ENCODE results near the gene MAPK8IP2. TPM values are rescaled to one million over a fixed set of nuclear protein-coding genes. Genes with fewer than 3 reads are reported as not detected.

The MAPK8IP2 gene
- total RNA-seq, 1 experiment from 2014 or later, result 7.8 TPM

- POLR2A ChIA-PET (ENCODE audit: low non-redundant PET), result no interaction called here
- intact Hi-C loops (cut with micrococcal nuclease; ENCODE audit: unreplicated experiment), result no loop called here
- TF ChIP-seq, protein P1, sequence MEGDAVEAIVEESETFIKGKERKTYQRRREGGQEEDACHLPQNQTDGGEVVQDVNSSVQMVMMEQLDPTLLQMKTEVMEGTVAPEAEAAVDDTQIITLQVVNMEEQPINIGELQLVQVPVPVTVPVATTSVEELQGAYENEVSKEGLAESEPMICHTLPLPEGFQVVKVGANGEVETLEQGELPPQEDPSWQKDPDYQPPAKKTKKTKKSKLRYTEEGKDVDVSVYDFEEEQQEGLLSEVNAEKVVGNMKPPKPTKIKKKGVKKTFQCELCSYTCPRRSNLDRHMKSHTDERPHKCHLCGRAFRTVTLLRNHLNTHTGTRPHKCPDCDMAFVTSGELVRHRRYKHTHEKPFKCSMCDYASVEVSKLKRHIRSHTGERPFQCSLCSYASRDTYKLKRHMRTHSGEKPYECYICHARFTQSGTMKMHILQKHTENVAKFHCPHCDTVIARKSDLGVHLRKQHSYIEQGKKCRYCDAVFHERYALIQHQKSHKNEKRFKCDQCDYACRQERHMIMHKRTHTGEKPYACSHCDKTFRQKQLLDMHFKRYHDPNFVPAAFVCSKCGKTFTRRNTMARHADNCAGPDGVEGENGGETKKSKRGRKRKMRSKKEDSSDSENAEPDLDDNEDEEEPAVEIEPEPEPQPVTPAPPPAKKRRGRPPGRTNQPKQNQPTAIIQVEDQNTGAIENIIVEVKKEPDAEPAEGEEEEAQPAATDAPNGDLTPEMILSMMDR (conservative IDR thresholded peaks at IDR 0.05; ENCODE audit: low read depth, low read length), result no peak
- no peak for TF ChIP-seq EZH2 (IDR thresholded peaks at IDR 0.05; ENCODE audit: borderline replicate concordance, low read depth, low read length, poor library complexity, severe bottlenecking)
- H3K27me3 ChIP-seq (replicated peaks; ENCODE audit: insufficient read depth, low read depth, low read length, poor library complexity), result no peaks in the 10 kb centered on the region
- DNase-seq (ENCODE audit: low spot score), result no peak
- CTCF ChIA-PET, result no interaction called here
- no peaks in the 10 kb centered on the region for H3K9me3 ChIP-seq (ENCODE audit: low read depth, low read length, poor library complexity, severe bottlenecking)
- no peaks in the 10 kb centered on the region for H3K4me1 ChIP-seq (ENCODE audit: insufficient read depth, low read length, poor library complexity, severe bottlenecking)
- no peak overlapping the region for H3K4me3 ChIP-seq (ENCODE audit: low read depth, low read length, poor library complexity, severe bottlenecking)
- H3K36me3 ChIP-seq (ENCODE audit: insufficient read depth, low read length, poor library complexity, severe bottlenecking), result no peaks in the 10 kb centered on the region
- BruUV-seq (replicated peaks), result no TSS peak
- H3K27ac ChIP-seq (ENCODE audit: low read depth, low read length, poor library complexity, severe bottlenecking), result no peak overlapping the region
Observed at GRCh38 chr22:50610581-50610980, 10.0 kb downstream of the MAPK8IP2 start.

DNA sequence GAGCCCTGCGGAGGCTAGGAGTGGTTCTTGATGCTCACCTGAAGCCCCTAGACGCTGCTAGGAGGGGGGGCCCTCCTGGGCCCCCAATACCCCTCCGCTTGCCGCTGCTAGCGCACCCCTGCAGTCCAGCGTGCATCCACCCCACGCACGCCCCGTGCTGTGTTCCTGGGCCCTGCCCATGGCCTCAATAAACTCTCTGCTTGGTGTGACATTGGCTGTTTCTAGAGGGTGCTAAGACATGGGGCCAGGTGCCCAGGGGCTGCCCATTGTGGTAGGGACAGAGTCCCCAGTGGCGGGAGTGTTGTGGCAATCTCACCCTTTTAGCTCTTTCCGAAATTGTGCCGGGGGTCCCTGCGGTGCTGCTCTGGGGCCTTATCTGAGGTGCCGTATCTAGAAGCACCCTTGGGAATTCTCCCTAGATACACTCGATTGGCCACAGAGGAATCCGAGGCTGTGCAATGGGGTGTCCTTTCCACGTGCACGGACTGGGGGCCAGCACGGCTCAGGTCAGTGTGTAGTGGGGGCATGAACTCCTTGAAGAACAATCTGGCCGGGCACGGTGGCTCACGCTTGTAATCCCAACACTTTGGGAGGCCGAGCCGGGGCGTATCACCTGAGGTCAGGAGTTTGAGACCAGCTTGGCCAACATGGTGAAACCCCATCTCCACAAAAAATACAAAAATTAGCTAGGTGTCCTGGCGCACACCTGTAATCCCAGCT, 10.9 kb downstream of the MAPK8IP2 start:
- CTCF ChIA-PET, result no interaction called here
- intact Hi-C loops (cut with micrococcal nuclease; ENCODE audit: unreplicated experiment), result no loop called here
- POLR2A ChIA-PET (ENCODE audit: low non-redundant PET), result no interaction called here
- Histone ChIP-seq H3K27ac (ENCODE audit: low read depth, low read length, poor library complexity, severe bottlenecking) (no peak overlapping the region), H3K27me3 (replicated peaks; ENCODE audit: insufficient read depth, low read depth, low read length, poor library complexity) (no peaks in the 10 kb centered on the region), H3K4me1 (ENCODE audit: insufficient read depth, low read length, poor library complexity, severe bottlenecking) (no peaks in the 10 kb centered on the region), H3K9me3 (ENCODE audit: low read depth, low read length, poor library complexity, severe bottlenecking) (no peaks in the 10 kb centered on the region), H3K4me3 (ENCODE audit: low read depth, low read length, poor library complexity, severe bottlenecking) (no peak overlapping the region), H3K36me3 (ENCODE audit: insufficient read depth, low read length, poor library complexity, severe bottlenecking) (no peaks in the 10 kb centered on the region)
- DNase-seq (ENCODE audit: low spot score), result no peak
- TF ChIP-seq, protein P1 (conservative IDR thresholded peaks at IDR 0.05; ENCODE audit: low read depth, low read length), result no peak
- TF ChIP-seq EZH2 (IDR thresholded peaks at IDR 0.05; ENCODE audit: borderline replicate concordance, low read depth, low read length, poor library complexity, severe bottlenecking), result no peak
- no TSS peak for BruUV-seq (replicated peaks)

DNA sequence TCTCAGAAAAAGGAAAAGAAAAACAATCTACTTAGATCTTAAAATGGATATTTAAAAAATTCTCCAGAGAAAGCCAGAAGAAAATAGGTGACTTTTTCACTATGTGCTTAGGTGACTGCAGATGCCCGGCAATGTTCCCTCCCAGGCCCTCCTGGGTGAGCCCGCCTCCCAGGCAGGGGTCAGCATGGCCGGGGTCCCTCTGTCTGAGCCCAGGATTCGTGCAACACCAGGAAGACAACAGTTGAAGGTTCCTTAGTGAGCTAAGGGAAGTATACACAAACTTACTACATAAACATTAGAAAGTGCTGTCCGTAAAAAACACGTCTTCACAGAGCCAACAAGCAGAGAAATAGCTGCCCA, 11.6 kb downstream of the MAPK8IP2 start:
- H3K36me3 ChIP-seq (ENCODE audit: insufficient read depth, low read length, poor library complexity, severe bottlenecking), result no peaks in the 10 kb centered on the region
- BruUV-seq (replicated peaks), result no TSS peak
- intact Hi-C loops (cut with micrococcal nuclease; ENCODE audit: unreplicated experiment), result no loop called here
- DNase-seq (ENCODE audit: low spot score), result no peak
- H3K27ac ChIP-seq (ENCODE audit: low read depth, low read length, poor library complexity, severe bottlenecking), result no peak overlapping the region
- CTCF ChIA-PET, result no interaction called here
- H3K9me3 ChIP-seq (ENCODE audit: low read depth, low read length, poor library complexity, severe bottlenecking), result no peaks in the 10 kb centered on the region
- no peaks in the 10 kb centered on the region for H3K4me1 ChIP-seq (ENCODE audit: insufficient read depth, low read length, poor library complexity, severe bottlenecking)
- TF ChIP-seq, protein P1 (conservative IDR thresholded peaks at IDR 0.05; ENCODE audit: low read depth, low read length), result no peak
- no peak for TF ChIP-seq EZH2 (IDR thresholded peaks at IDR 0.05; ENCODE audit: borderline replicate concordance, low read depth, low read length, poor library complexity, severe bottlenecking)
- no peaks in the 10 kb centered on the region for H3K27me3 ChIP-seq (replicated peaks; ENCODE audit: insufficient read depth, low read depth, low read length, poor library complexity)
- no peak overlapping the region for H3K4me3 ChIP-seq (ENCODE audit: low read depth, low read length, poor library complexity, severe bottlenecking)
- POLR2A ChIA-PET (ENCODE audit: low non-redundant PET), result no interaction called here
